ENCODE results near the gene FRS3.
A peak's percentile ranks its signal among the peaks of the same experiment; 100 is the strongest.

The FRS3 gene

GRCh38 chr6:41720262-41720620 lies 59.5 kb downstream of the FRS3 start:
- Histone ChIP-seq H3K27me3 (ENCODE audit: control insufficient read depth in 2 of 2, insufficient read depth in 2 of 2, low read length in 2 of 2) (no peaks in the 10 kb centered on the region), H3K4me1 (ENCODE audit: control insufficient read depth in 2 of 2, insufficient read depth in 2 of 2, low read length in 2 of 2) (peaks cover 32 to 38% of the 10 kb centered on the region in 2 donors), H3K27ac (ENCODE audit: low read depth in 2 of 2, low read length in 2 of 2) (peak overlapping the region in 1 of 2 donors; percentile 60), H3K9ac (ENCODE audit: low read depth in 1 of 2, low read length in 2 of 2) (peak overlapping the region in 1 of 2 donors; percentile 35), H3K9me3 (ENCODE audit: control insufficient read depth in 2 of 2, low read length in 2 of 2) (no peaks in the 10 kb centered on the region), H3K36me3 (ENCODE audit: control insufficient read depth in 2 of 2, insufficient read depth in 2 of 2, low read length in 2 of 2) (peaks cover 0 to 2% of the 10 kb centered on the region in 2 donors), H3K4me3 (ENCODE audit: low read length in 2 of 2) (no peak overlapping the region)

Measured in mucosa of rectum (tissue), 2 donors.